WERI-Rb-1 (cell line): ENCODE data around the gene ADPRH.

Experiments
- DNase-seq: peaks from one replicate; pipeline ENCODE4 v3.0.0-alpha.2; 2020
- H3K27ac ChIP-seq: fragments of 250-450 bp; sonication (Bioruptor Pico); 2 replicates; pipeline ENCODE4 v1.5.1; 2020; ENCODE audit warnings: mild to moderate bottlenecking, moderate library complexity
- H3K27me3 ChIP-seq: fragments of 250-450 bp; sonication (Bioruptor Pico); 2 replicates; pipeline ENCODE4 v1.5.1; 2021; ENCODE audit warnings: mild to moderate bottlenecking, low read depth, moderate library complexity; ENCODE audit not compliant: insufficient read depth, severe bottlenecking
- H3K36me3 ChIP-seq: fragments of 250-450 bp; sonication (Bioruptor Pico); 2 replicates; pipeline ENCODE4 v1.5.1; 2020; ENCODE audit warnings: mild to moderate bottlenecking, moderate library complexity
- H3K4me3 ChIP-seq: 2 replicates; pipeline ENCODE4 v1.5.1; 2011; ENCODE audit warnings: low read depth, mild to moderate bottlenecking, control low read depth, low read length
- H3K9me3 ChIP-seq: fragments of 250-450 bp; sonication (Bioruptor Pico); 2 replicates; pipeline ENCODE4 v1.5.1; 2021; ENCODE audit warnings: mild to moderate bottlenecking, moderate library complexity; ENCODE audit not compliant: severe bottlenecking
- CTCF ChIP-seq: IDR thresholded peaks from 2 replicates; pipeline ENCODE4 v1.5.1; 2011; ENCODE audit warnings: low read depth, mild to moderate bottlenecking, control low read depth, inconsistent platforms, low read length

ADPRH gene

GRCh38 chr3:119557192-119557876 lies 22.0 kb upstream of the ADPRH start:
- H3K9me3 ChIP-seq: no peaks in the 10 kb centered on the region
- no peaks in the 10 kb centered on the region for H3K36me3 ChIP-seq
- H3K27ac ChIP-seq: no peak overlapping the region
- TF ChIP-seq CTCF: no peak
- no peak for DNase-seq
- H3K4me3 ChIP-seq: no peak overlapping the region
- H3K27me3 ChIP-seq: peaks cover 21% of the 10 kb centered on the region

- H3K9me3 ChIP-seq: no peaks in the 10 kb centered on the region
- H3K27ac ChIP-seq: no peak overlapping the region
- no peak for DNase-seq
- H3K4me3 ChIP-seq: no peak overlapping the region
- TF ChIP-seq CTCF: no peak
- no peaks in the 10 kb centered on the region for H3K36me3 ChIP-seq
- peaks cover 21% of the 10 kb centered on the region for H3K27me3 ChIP-seq
Observed at GRCh38 chr3:119557877-119558269, 21.4 kb upstream of the ADPRH start.

- Histone ChIP-seq H3K4me3 (no peak overlapping the region), H3K9me3 (no peaks in the 10 kb centered on the region), H3K27ac (no peak overlapping the region), H3K36me3 (no peaks in the 10 kb centered on the region), H3K27me3 (peaks cover 21% of the 10 kb centered on the region)
- no peak for TF ChIP-seq CTCF
- DNase-seq: no peak
Observed at GRCh38 chr3:119558626-119559317, 20.5 kb upstream of the ADPRH start.

- no peaks in the 10 kb centered on the region for H3K9me3 ChIP-seq
- peaks cover 21% of the 10 kb centered on the region for H3K27me3 ChIP-seq
- TF ChIP-seq CTCF: peak; percentile 64
- H3K4me3 ChIP-seq: no peak within 1 kb of the TSS
- no peaks in the 10 kb centered on the region for H3K36me3 ChIP-seq
- DNase-seq: peak; percentile 68
- no peak within 1 kb of the TSS for H3K27ac ChIP-seq
Observed at GRCh38 chr3:119559441-119559963, 19.8 kb upstream of the ADPRH start, which contains the start of gene CD80. Gene CD80, minus strand, starts transcription at chr3:119559614. Its CDS starts 1,886 bp downstream, at chr3:119557728.

GRCh38 chr3:119560160-119560559 lies 19.1 kb upstream of the ADPRH start:
- DNase-seq: no peak
- Histone ChIP-seq H3K36me3 (no peaks in the 10 kb centered on the region), H3K27me3 (peaks cover 21% of the 10 kb centered on the region), H3K9me3 (no peaks in the 10 kb centered on the region), H3K27ac (no peak overlapping the region), H3K4me3 (no peak overlapping the region)
- TF ChIP-seq CTCF: no peak
